HG02884 (cell line): ENCODE data around the gene NKAIN4.

ENCODE experiments used
- ATAC-seq: cut with Tn5 transposase; IDR thresholded peaks from one replicate; pipeline ENCODE4 v1.9.1; 2021; ENCODE audit warnings: mild to moderate bottlenecking, moderate library complexity; ENCODE audit not compliant: unreplicated experiment

Gene NKAIN4

DNA sequence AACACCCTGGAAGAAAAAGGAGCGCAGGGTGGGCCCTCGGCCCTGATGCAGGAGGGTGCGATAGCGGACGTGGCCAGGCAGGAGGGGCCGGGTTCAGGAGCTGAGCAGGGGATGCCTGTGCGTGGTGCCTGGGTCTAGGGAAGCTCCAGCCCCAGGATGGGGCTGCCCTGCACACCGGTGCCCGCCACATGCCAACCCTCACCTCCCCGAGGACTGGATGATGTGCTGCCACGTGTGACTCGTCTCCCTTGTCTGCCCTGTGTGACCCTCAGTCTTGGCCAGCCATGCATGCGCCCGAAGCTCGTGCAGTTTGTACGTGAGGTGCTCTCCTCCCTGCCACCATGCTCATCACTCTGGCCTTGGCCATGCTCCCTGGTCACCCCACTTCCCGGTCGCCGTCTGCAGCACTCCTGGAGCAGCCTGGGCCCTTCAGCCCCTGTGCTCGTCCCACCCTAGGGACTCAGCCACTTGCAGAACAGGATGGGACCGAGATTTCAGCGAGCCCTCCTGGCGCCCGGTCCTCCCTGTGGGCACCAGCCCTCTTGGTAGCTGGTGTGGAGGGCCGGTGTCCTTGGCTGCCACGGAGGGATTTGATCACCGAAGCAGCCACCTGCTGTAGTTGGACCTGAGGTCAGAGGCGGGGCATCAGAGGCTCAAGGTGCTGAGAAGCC, 34.5 kb upstream of the NKAIN4 start:
- no peak for ATAC-seq

DNA sequence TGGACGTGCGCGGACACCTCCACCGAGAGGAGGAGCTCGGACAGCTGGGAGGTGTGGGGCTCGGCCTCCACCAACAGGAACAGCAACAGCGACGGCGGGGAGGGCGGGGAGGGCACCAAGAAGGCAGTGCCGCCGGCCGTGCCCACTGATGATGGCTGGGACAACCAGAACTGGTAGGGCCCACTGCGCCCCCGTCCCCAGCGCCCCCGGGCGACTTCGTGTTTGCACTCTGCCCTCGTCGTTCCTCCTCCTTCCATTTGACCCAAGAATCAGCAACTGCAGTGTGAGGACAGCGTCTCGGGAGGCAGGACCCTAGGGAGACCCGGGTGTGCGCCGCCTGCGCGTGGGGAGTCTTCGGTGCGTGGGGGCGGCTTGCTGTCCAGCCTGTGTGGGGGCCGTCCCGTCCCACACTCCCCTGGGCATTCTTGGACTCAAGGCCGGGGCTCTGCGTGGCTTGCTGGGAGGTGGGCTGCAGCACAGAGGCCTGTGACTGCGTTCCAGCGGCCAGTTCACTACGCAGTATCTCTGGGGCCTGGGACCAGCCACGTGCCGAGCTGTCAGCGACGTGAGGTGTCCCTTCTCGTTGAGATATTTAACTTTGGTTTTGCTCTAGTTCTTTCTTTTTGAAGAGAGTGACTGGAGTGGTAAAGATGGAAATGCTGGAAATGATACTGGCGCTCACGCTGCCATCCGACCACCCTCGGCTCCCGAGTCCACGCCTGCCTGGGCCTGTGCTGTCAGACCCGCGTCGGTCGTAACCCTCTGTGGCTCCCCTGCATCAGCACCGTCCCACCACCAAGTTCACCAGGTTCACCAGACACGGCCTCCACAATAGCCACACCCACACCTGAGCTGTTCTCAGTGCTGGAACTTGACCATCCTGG, 33.7 kb upstream of the NKAIN4 start:
- ATAC-seq = no peak

DNA sequence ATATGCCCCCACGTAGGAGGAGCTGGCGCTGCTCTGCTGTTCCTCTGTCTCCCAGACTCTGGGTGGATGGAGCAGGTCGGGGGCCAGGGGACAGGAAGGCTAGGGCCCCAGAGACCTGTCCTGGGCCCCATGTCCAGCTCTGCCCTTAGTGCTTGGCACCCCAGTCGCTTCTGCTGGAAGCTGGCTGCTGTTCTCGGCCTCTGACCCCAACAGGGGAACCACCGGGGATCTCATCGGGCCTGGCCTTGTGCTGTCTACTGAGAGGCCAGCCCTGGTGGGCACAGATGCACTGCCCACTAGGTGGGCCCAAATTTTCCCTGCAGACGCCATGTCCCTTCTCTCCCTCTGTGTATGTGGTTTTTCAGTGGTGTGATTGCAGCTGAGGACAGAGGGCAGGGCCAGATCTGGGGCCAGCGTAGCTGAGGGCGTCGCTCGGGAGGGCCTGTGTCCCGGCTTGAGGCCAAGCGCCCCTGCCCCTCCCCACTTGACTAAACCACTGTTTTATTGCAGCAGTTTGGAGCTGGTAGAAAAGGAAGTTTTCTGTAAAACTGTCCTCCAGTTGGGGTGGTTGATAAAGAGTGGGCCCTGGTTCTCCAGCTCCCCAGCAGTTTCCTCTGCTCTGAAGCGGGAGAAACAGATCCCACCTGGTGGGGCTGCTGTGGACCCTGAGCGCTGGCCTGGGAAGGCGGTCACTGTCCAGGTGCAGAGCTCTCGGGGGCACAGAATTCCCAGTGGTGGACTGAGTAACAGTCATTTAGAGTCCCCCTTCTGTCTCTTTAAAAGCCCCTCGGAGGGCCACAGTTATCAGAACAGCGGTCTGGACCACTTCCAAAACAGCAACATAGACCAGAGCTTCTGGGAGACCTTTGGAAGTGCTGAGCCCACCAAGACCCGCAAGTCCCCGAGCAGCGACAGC, 32.8 kb upstream of the NKAIN4 start:
- ATAC-seq = no peak

DNA sequence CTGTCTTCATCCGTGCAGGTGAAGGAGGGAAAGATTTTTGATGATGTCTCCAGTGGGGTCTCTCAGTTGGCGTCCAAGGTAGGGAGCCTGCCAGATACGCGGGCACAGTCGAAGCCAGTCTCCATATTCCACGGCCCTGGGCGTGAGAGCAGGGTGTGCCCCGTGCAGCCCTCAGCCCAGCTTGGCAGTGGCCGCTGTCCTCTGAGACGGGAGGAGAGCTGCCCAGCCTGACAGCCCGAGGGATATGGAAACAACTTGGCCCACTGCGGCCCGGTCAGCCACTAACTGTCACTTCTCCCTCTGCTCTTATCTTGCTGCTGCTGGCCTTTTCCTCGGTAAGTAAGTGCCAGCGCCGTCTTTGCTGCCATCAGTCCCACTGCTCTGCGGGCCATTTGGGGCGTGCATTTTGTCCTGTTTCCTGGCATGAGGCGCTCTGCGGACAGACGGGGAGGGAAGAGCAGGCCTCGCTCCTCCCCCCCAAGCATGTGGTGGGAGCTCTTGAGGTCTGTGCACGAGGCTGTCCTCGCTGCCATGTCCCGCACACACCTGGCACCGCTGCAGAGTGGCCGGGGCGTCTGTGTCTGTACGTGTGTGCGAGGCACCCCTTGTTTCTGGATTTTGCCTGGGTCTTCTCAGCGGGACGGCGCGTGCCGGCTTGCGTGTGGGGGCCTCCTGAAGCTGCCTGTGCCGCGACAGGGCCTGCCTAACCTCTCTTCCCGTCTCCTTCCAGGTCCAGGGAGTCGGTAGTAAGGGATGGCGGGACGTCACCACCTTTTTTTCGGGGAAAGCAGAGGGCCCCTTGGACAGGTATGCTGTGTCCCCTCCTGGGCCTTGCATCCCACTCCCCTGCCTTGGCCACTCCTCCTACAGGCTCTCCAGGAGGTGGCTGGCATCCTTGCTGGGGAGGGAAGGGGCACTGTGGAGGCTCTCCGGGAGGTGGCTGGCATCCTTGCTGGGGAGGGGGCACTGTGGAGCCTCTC, 31.7 kb upstream of the NKAIN4 start:
- ATAC-seq = no peak

DNA sequence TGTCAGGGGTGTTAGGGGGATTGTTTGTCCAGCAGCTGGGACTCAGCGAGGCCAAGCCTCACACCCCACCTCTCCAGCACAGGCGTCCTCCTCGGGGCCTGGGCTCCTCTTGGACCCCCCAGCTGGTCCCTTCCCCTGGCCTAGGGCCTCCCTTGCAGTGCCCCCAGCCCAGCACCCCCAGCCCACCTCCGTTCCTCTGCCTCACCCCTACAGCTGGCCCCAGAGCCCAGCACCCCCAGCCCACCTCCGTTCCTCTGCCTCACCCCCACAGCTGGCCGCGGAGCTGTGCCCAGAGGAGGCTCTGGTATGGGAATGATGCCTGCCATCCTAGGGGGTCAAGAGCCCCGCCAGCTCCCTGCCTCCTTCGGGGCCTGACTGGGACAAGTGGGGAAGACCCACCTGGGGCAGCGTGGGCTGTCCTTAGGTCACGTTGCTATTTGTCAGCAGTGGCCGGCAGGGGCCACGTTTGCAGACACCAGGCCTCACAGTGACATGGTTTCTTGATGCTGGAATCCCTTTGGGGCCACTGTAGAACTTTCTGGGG, 30.8 kb upstream of the NKAIN4 start:
- ATAC-seq = no peak

DNA sequence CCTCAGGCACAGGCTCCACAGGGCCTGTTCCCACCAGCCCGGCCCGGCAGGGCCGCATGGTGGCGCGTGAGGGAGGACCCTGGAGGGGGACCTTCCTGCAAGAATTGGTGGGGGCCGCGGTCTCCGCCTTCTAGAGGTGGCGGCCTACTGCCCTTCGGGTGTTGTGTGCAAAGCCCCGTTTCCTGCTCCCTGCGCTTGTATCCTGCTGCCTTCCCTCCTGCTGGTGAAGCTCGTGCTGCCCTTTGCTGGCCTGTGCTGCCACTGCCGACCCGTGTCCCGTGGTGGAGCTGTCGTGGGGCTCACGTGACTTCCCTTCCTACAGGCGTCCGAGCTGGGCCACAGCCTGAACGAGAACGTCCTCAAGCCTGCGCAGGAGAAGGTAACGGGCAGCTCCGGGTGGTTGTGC, 30.3 kb upstream of the NKAIN4 start:
- ATAC-seq = no peak

- ATAC-seq = no peak
Observed at GRCh38 chr20:63284083-63284440, 29.8 kb upstream of the NKAIN4 start.

GRCh38 chr20:63283397-63284082, 29.3 kb upstream of the NKAIN4 start:
- no peak for ATAC-seq

DNA sequence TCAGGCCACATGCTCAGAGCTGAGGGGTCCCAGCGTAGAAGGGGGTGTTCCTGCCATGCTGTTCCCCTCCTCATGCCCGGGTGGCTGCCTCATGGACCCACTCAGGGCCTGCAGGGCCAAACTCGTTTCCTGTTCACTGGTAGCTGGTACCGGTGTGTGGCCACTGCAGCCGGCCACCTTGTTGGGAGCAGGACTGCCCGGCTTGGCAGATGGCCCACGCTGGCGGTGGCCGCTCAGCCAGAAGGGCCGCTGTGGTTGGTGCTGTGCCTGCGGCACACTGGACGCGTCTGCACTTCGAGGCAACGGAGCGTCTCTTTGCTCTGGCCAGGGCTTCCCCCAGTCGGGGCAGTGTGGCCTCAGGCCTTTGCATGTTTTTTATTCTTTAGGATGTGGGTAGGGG, 28.7 kb upstream of the NKAIN4 start:
- no peak for ATAC-seq

DNA sequence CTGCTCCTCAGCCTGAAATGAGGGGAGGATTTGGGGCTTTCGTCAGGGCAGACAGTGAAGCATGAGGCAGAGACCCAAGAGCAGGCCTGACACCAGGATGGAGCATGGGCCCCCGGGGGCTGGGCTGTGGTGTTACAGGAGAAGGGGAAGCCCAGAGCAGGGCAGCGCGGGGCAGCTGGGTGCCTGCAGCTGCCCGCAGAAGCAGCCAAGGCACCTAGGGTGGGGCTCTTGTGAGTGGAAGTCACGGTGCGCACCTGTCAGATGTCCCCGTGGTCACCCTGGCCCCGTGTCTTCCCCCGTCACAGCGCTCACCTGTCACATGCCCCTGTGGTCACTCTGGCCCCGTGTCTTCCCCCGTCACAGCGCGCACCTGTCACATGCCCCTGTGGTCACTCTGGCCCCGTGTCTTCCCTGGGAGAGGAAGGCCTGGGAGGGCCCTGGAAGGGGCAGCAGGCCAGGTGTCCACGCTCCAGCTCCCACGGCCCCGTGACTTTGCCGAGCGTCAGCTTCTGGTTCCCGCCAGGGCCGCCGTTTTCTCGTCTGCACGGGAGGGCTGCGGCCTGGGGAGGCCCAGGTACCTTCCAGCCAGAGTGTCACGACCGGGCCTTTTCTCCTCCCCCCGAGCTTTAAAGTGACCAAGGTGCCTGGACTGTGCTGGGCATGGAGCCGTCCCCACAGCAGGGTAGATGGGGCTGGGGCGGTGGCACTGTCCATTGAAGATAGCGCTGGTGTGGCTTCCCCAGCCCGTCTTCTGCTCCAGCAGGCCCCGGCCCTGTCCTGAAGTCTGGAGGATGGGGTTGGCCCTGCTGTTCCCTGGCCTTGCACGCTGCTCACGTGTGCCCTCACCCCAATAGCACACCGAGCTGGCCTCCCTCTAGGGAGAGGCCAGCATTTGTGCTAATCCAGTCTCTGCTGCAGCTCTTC, 27.7 kb upstream of the NKAIN4 start:
- no peak for ATAC-seq

GRCh38 chr20:63280929-63281545, 26.8 kb upstream of the NKAIN4 start:
- no peak for ATAC-seq

- ATAC-seq = no peak
Observed at GRCh38 chr20:63280371-63280770, 26.1 kb upstream of the NKAIN4 start.

DNA sequence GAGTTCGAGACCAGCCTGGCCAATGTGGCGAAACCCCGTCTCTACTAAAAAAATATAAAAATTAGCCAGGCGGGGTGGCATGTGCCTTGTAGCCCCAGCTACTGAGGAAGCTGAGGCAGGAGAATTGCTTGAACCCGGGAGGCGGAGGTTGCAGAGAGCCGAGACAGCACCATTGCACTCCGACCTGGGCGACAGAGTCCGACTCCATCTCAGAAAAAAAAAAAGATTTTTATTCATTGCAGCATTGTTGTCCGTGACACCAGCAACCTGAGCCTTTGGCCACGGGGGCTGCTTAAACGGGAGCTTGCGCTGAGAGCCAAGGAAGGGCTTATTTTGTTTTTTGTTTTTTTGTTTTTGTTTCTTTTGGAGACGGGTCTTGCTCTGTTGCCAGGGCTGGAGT, 25.7 kb upstream of the NKAIN4 start:
- ATAC-seq = no peak

- ATAC-seq = no peak
Observed at GRCh38 chr20:63278661-63279060, 24.4 kb upstream of the NKAIN4 start.

- no peak for ATAC-seq
Observed at GRCh38 chr20:63277466-63278272, 23.4 kb upstream of the NKAIN4 start.

DNA sequence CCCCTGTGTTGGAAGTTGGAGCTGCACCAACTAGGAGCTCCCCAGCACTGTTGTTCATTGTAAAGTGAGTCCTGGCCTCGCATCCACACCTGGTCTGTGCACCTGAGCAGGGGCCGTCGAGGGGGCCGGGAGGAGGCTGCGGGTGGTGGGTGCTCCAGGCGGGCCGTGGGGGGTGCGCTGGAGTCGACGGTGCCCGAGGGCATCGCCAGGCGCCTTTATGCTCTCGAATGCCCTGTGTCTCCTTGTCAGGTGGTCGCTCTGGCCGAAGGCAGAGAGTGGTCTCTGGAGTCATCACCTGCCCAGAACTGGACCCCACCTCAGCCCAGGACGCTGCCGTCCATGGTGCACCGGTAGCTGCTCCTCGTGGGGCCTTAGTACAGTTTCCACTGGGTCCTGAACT, 22.7 kb upstream of the NKAIN4 start:
- no peak for ATAC-seq

DNA sequence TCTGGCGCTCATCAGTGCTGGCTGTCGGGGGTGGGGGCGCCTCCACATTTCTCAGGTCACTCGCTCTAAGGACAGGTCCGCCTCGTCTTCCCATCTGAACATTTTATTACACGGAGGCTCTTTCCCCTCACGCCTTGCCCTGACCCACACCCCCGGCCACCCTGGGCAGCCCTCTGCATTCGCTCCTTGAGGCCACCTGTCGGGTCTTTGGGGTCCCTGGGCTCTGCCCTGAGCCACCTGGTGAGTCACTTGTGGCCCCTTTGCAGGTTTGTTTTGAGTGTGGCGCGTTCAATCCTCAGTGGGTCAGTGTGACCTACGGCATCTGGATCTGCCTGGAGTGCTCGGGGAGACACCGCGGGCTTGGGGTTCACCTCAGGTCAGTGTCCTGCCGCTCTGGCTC, 21.6 kb upstream of the NKAIN4 start:
- ATAC-seq = no peak
